Neural progenitor cell (in vitro differentiated cells): Measurements from ENCODE around the gene TADA3. TPM values are rescaled to one million over a fixed set of nuclear protein-coding genes. Genes with fewer than 3 reads are reported as not detected.

Experiments
- DNase-seq: peaks from one replicate; pipeline ENCODE4 v3.0.0-alpha.2; 2016; ENCODE audit warnings: low spot score
- H2AFZ ChIP-seq: fragments of 200-600 bp; sonication (generic); replicated peaks from 2 replicates; pipeline ENCODE4 v1.6.1; 2016; ENCODE audit warnings: antibody characterized with exemption
- H3F3A ChIP-seq: fragments of 200-600 bp; sonication (generic); 2 replicates; pipeline ENCODE4 v1.6.1; 2016; ENCODE audit warnings: antibody characterized with exemption, low read depth
- H3K27ac ChIP-seq: fragments of 200-600 bp; sonication (generic); 2 replicates; pipeline ENCODE4 v1.5.1; 2016; ENCODE audit warnings: mild to moderate bottlenecking
- H3K27me3 ChIP-seq: fragments of 200-600 bp; sonication (generic); 2 replicates; pipeline ENCODE4 v1.6.1; 2016; ENCODE audit warnings: mild to moderate bottlenecking, moderate library complexity
- H3K36me3 ChIP-seq: fragments of 200-600 bp; sonication (generic); 2 replicates; pipeline ENCODE4 v1.5.1; 2016
- H3K4me1 ChIP-seq: fragments of 200-600 bp; sonication (generic); 2 replicates; pipeline ENCODE4 v1.6.1; 2016; ENCODE audit warnings: mixed run types
- H3K4me2 ChIP-seq: fragments of 200-600 bp; sonication (generic); 2 replicates; pipeline ENCODE4 v1.6.1; 2016
- H3K4me3 ChIP-seq: fragments of 200-600 bp; sonication (generic); 2 replicates; pipeline ENCODE4 v1.5.1; 2016
- H3K79me2 ChIP-seq: fragments of 200-600 bp; sonication (generic); 2 replicates; pipeline ENCODE4 v1.6.1; 2016; ENCODE audit warnings: low read depth
- H3K9ac ChIP-seq: fragments of 200-600 bp; sonication (generic); 2 replicates; pipeline ENCODE4 v1.6.1; 2016
- H3K9me3 ChIP-seq: fragments of 200-600 bp; sonication (generic); 2 replicates; pipeline ENCODE4 v1.5.1; 2016; ENCODE audit warnings: low read depth
- H4K20me1 ChIP-seq: fragments of 200-600 bp; sonication (generic); 2 replicates; pipeline ENCODE4 v1.6.1; 2016; ENCODE audit warnings: low read depth
- H3K27ac Mint-ChIP-seq: 3 replicates; pipeline ENCODE4 v1.8.0; 2021; ENCODE audit warnings: mixed read lengths
- H3K27me3 Mint-ChIP-seq: 2 replicates; pipeline ENCODE4 v1.8.0; 2022; ENCODE audit warnings: low read depth, mild to moderate bottlenecking, inconsistent platforms, moderate library complexity, mixed read lengths; ENCODE audit not compliant: insufficient read depth
- H3K36me3 Mint-ChIP-seq: 3 replicates; pipeline ENCODE4 v1.8.0; 2021; ENCODE audit warnings: mixed read lengths
- H3K4me1 Mint-ChIP-seq: 3 replicates; pipeline ENCODE4 v1.8.0; 2021; ENCODE audit warnings: mixed read lengths
- H3K4me3 Mint-ChIP-seq: 3 replicates; pipeline ENCODE4 v1.8.0; 2021; ENCODE audit warnings: mild to moderate bottlenecking, moderate library complexity, mixed read lengths
- H3K9me3 Mint-ChIP-seq: 3 replicates; pipeline ENCODE4 v1.8.0; 2020; ENCODE audit warnings: mixed read lengths
- CTCF ChIP-seq: fragments of 200-600 bp; sonication (generic); IDR thresholded peaks from 2 replicates; pipeline ENCODE4 v1.5.1; 2017; ENCODE audit warnings: antibody characterized with exemption, mild to moderate bottlenecking
- EZH2 ChIP-seq: fragments of 200-600 bp; sonication (generic); IDR thresholded peaks from 2 replicates; pipeline ENCODE4 v1.6.1; 2017; ENCODE audit warnings: antibody characterized with exemption, mild to moderate bottlenecking, moderate library complexity
- EZH2phosphoT487 ChIP-seq: fragments of 200-600 bp; sonication (generic); IDR thresholded peaks from 2 replicates; pipeline ENCODE4 v1.6.1; 2017; ENCODE audit warnings: antibody characterized with exemption
- total RNA-seq: library from RNA; depleted of rRNA; stranded (reverse); fragments of >200 nt; gene quantifications from 2 replicates; pipeline ENCODE4 v1.2.3, GENCODE V29; 2015; ENCODE audit warnings: low replicate concordance

Gene TADA3
- total RNA-seq, 1 donor from 2014 or later = 50.8 TPM

GRCh38 chr3:9769426-9770275 lies 22.6 kb downstream of the TADA3 start, which contains the start of gene CAMK1:
TSS of gene CAMK1 (minus strand) at chr3:9769947. CDS start at chr3:9767749, 2,198 bp downstream.
- Histone ChIP-seq H3F3A (peaks cover 28% of the 10 kb centered on the region), H3K4me1 (peaks cover 3% of the 10 kb centered on the region), H3K9ac (peak within 1 kb of the TSS; percentile 47), H2AFZ (peak within 1 kb of the TSS; percentile 85), H3K79me2 (no peaks in the 10 kb centered on the region), H3K9me3 (no peaks in the 10 kb centered on the region), H4K20me1 (no peaks in the 10 kb centered on the region), H3K4me2 (peak within 1 kb of the TSS; percentile 98), H3K27ac (no peak within 1 kb of the TSS), H3K36me3 (no peaks in the 10 kb centered on the region), H3K27me3 (peaks cover 4% of the 10 kb centered on the region), H3K4me3 (peak within 1 kb of the TSS; percentile 63)
- no peaks in the 10 kb centered on the region for H3K9me3 Mint-ChIP-seq
- peak within 1 kb of the TSS; percentile 20 for H3K27ac Mint-ChIP-seq
- TF ChIP-seq EZH2phosphoT487 (no peak), EZH2 (no peak), CTCF (no peak)
- peaks cover 3% of the 10 kb centered on the region for H3K36me3 Mint-ChIP-seq
- peak; percentile 86 for DNase-seq
- peaks cover 16% of the 10 kb centered on the region for H3K4me1 Mint-ChIP-seq
- H3K4me3 Mint-ChIP-seq = peak within 1 kb of the TSS; percentile 84
- H3K27me3 Mint-ChIP-seq = peaks cover 2% of the 10 kb centered on the region

DNA sequence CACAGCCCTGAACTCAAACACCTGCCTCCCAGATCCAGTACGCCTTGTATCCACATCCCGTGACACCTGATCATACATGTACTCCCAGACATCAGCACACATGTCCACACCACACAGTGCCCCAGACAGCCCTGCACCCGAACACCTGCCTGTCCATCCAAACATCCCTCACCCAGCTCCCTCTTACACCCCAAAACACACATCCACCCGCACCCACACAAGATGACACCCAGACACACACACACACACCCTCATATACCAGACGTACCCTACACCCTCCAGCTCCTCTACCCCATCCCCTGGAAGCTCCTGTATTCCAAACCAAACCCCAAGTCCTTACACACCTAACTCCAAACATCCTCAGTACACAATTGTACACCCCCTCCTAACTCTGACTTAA lies 23.3 kb downstream of the TADA3 start:
- Histone ChIP-seq H3F3A (peaks cover 28% of the 10 kb centered on the region), H3K27me3 (peaks cover 4% of the 10 kb centered on the region), H3K36me3 (no peaks in the 10 kb centered on the region), H3K79me2 (no peaks in the 10 kb centered on the region), H3K9ac (peak overlapping the region; percentile 47), H3K4me3 (peak overlapping the region; percentile 63), H3K4me1 (peaks cover 3% of the 10 kb centered on the region), H3K4me2 (peak overlapping the region; percentile 98), H4K20me1 (no peaks in the 10 kb centered on the region), H3K9me3 (no peaks in the 10 kb centered on the region), H2AFZ (no peak overlapping the region), H3K27ac (no peak overlapping the region)
- Mint-ChIP-seq H3K27ac (peak overlapping the region; percentile 20), H3K27me3 (peaks cover 2% of the 10 kb centered on the region), H3K4me1 (peaks cover 16% of the 10 kb centered on the region), H3K36me3 (peaks cover 3% of the 10 kb centered on the region), H3K4me3 (peak overlapping the region; percentile 84), H3K9me3 (no peaks in the 10 kb centered on the region)
- DNase-seq = no peak
- no peak for TF ChIP-seq CTCF
- no peak for TF ChIP-seq EZH2
- no peak for TF ChIP-seq EZH2phosphoT487

DNA sequence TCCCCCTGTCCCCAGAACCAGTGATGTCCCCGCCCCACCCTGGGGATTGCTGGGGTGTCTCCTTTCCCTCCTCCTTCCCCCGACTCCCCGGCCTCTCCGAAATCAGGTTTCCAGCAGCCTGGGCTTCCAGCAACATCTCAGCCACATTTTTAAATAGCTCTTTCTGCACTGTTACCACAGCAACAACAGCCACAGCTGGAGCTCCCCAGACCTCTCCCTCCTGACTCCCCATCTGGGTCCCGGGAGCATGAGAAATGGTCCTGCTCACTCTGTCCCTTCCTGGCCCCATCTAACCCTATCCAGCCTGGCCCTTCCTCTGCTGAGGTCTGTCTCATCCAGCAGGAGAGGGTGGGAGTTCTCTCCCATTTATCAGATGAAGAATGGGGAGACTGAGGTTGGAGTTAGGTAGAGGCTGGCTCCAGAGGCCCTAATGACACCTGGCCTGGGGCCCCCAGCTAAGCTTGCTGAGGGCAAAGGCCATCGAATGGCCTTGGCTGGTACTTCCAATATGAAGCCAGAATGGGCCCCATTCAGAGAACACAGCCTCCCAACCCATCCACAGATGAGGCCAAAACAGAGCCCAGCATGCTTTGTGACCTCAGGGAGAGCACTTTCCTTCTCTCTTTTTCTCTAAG lies 24.0 kb downstream of the TADA3 start:
- H3K27ac Mint-ChIP-seq = peak overlapping the region; percentile 17
- no peaks in the 10 kb centered on the region for H3K36me3 ChIP-seq
- DNase-seq = no peak
- peaks cover 3% of the 10 kb centered on the region for H3K4me1 ChIP-seq
- H3F3A ChIP-seq = peaks cover 28% of the 10 kb centered on the region
- peaks cover 2% of the 10 kb centered on the region for H3K27me3 Mint-ChIP-seq
- H3K27me3 ChIP-seq = peaks cover 4% of the 10 kb centered on the region
- TF ChIP-seq CTCF (no peak), EZH2 (no peak), EZH2phosphoT487 (no peak)
- peaks cover 16% of the 10 kb centered on the region for H3K4me1 Mint-ChIP-seq
- H3K4me3 Mint-ChIP-seq = no peak overlapping the region
- H3K9me3 ChIP-seq = no peaks in the 10 kb centered on the region
- H2AFZ ChIP-seq = no peak overlapping the region
- H3K27ac ChIP-seq = no peak overlapping the region
- H4K20me1 ChIP-seq = no peaks in the 10 kb centered on the region
- no peak overlapping the region for H3K4me3 ChIP-seq
- no peaks in the 10 kb centered on the region for H3K79me2 ChIP-seq
- H3K9ac ChIP-seq = peak overlapping the region; percentile 47
- H3K36me3 Mint-ChIP-seq = peaks cover 3% of the 10 kb centered on the region
- H3K9me3 Mint-ChIP-seq = no peaks in the 10 kb centered on the region
- peak overlapping the region; percentile 22 for H3K4me2 ChIP-seq
